Measurements from ENCODE around the gene MIA.
A peak's percentile ranks its signal among the peaks of the same experiment; 100 is the strongest.
"Not testable (repeated sequence)": the region's sequence is repeated elsewhere in the genome, so short reads cannot be mapped to it uniquely, and the experiment has no call there.

Gene MIA

GRCh38 chr19:40756502-40757110, 18.7 kb upstream of the MIA start:
- DNase-seq, result no peak
- peak overlapping the region; percentile 53 for H3K27ac Mint-ChIP-seq
- CTCF ChIA-PET, result interaction anchor here (0.7 to 3.3 kb wide), 2 partner anchors 50 to 74 kb away, joined by 3 to 24 read pairs; no protein-coding TSS in a partner anchor

DNA sequence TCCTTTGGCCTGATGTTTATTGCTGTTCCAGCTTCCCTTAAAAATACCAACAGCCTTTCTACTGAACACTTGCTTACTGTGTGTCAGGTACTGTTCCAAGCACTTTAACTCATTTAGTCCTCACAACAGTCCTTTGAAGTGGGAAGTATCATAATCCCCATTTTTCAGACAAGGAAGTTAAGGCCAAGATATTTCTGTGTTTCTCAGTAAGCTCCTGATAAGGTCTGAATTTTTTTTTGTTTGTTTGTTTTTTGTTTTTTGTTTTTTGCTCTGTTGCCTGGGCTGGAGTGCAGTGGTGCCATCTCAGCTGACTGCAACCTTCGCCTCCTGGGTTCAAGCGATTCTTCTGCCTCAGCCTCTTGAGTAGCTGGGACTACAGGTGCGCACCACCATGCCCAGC, 16.8 kb upstream of the MIA start:
- peak overlapping the region; percentile 1 for H3K27ac Mint-ChIP-seq
- peaks cover 68% of the 10 kb centered on the region for H3K36me3 Mint-ChIP-seq
- no peak for DNase-seq
- H3K4me1 Mint-ChIP-seq, result peaks cover 61% of the 10 kb centered on the region
- CTCF ChIA-PET, result no interaction called here
- no peaks in the 10 kb centered on the region for H3K9me3 Mint-ChIP-seq
- no peaks in the 10 kb centered on the region for H3K27me3 Mint-ChIP-seq
- H3K4me3 Mint-ChIP-seq, result no peak overlapping the region

More at GRCh38 chr19:40756502-40757110, 18.7 kb upstream of the MIA start:
- peaks cover 62% of the 10 kb centered on the region for H3K4me1 Mint-ChIP-seq
- no peak overlapping the region for H3K4me3 Mint-ChIP-seq
- H3K9me3 Mint-ChIP-seq, result no peaks in the 10 kb centered on the region
- H3K36me3 Mint-ChIP-seq, result peaks cover 64% of the 10 kb centered on the region
- no peaks in the 10 kb centered on the region for H3K27me3 Mint-ChIP-seq

GRCh38 chr19:40759352-40759751, 16.0 kb upstream of the MIA start:
- H3K27me3 Mint-ChIP-seq, result no peaks in the 10 kb centered on the region
- DNase-seq, result no peak
- H3K4me1 Mint-ChIP-seq, result peaks cover 66% of the 10 kb centered on the region
- H3K36me3 Mint-ChIP-seq, result peaks cover 72% of the 10 kb centered on the region
- H3K4me3 Mint-ChIP-seq, result no peak overlapping the region
- CTCF ChIA-PET, result no interaction called here
- H3K27ac Mint-ChIP-seq, result no peak overlapping the region
- H3K9me3 Mint-ChIP-seq, result no peaks in the 10 kb centered on the region

DNA sequence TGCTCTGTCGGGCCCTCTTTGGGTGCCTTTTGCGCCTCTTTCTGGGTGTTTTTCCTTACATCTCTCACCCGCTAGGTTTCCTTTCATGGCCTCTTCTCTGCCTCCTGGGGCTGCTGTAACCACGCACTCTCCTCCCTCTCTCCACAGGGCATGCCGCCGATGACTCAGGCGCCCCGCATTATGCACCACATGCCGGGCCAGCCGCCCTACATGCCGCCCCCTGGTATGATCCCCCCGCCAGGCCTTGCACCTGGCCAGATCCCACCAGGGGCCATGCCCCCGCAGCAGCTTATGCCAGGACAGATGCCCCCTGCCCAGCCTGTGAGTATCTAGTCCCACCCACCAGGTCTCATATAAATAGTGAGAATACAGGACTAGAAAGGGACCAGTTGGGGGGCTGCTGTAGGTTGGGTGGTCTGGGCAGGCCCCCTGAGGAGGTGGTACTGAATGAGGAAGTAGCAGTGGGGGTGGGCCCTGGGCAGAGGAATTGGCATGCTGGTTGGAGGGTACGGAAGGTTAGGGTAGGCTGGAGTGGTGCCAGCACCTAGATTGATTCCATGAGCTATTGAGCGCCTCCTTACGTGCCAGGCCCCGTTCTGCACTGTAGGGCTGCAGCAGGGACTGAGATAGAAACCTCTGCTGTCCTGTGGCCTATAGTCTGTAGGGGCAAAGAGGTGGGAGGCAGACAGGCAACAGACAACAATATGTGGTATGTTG, 12.4 kb upstream of the MIA start:
- peaks cover 52% of the 10 kb centered on the region for H3K4me1 Mint-ChIP-seq
- DNase-seq, result no peak
- CTCF ChIA-PET, result no interaction called here
- H3K36me3 Mint-ChIP-seq, result peaks cover 65% of the 10 kb centered on the region
- H3K4me3 Mint-ChIP-seq, result no peak overlapping the region
- H3K27me3 Mint-ChIP-seq, result no peaks in the 10 kb centered on the region
- no peaks in the 10 kb centered on the region for H3K9me3 Mint-ChIP-seq
- H3K27ac Mint-ChIP-seq, result no peak overlapping the region

DNA sequence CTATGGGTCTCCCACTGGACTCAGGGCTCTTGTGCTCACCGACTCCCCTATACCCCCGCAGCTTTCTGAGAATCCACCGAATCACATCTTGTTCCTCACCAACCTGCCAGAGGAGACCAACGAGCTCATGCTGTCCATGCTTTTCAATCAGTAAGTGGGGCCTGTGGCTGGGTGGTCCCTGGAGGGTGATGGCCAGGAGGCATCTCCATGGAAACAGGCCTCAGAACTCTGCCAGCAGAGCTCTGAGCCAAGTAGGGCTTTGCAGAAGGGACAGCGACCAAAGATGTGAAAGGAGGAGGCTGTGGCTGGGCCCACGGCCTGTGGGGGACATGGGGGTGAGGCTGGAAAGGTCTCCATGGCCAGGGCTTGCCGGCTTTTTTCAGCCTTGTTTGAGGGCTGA, 11.8 kb upstream of the MIA start:
- no peak overlapping the region for H3K27ac Mint-ChIP-seq
- H3K9me3 Mint-ChIP-seq, result no peaks in the 10 kb centered on the region
- CTCF ChIA-PET, result no interaction called here
- no peak for DNase-seq
- H3K27me3 Mint-ChIP-seq, result no peaks in the 10 kb centered on the region
- H3K4me3 Mint-ChIP-seq, result no peak overlapping the region
- peaks cover 60% of the 10 kb centered on the region for H3K36me3 Mint-ChIP-seq
- peaks cover 47% of the 10 kb centered on the region for H3K4me1 Mint-ChIP-seq

DNA sequence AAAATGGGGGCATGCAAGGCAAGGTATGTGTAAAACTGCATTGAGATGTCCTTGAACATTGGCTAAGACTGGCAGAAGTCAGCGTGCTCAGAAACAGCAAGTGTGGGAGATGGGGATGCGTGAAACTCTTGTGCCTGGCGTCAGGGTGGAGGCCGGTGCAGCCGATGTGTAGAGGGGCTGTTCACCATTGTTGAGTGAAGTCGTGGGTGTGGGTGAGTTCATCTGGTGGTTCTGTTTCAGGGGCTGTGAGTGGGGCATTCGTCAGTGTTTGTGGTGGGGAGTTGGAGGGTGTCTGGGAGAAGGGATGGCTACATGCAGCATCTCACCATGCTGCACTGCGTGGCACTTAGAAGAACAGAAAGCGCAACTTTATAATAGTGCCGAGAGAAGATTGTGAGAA, 11.4 kb upstream of the MIA start:
- H3K27ac Mint-ChIP-seq, result peak overlapping the region; percentile 2
- no peak for DNase-seq
- no peaks in the 10 kb centered on the region for H3K27me3 Mint-ChIP-seq
- CTCF ChIA-PET, result no interaction called here
- no peak overlapping the region for H3K4me3 Mint-ChIP-seq
- H3K9me3 Mint-ChIP-seq, result no peaks in the 10 kb centered on the region
- peaks cover 63% of the 10 kb centered on the region for H3K36me3 Mint-ChIP-seq
- H3K4me1 Mint-ChIP-seq, result peaks cover 47% of the 10 kb centered on the region

GRCh38 chr19:40766385-40766784, 8.9 kb upstream of the MIA start:
- not testable (repeated sequence) for DNase-seq, H3K27ac Mint-ChIP-seq, H3K9me3 Mint-ChIP-seq, H3K4me3 Mint-ChIP-seq, H3K27me3 Mint-ChIP-seq
- CTCF ChIA-PET, result interaction anchor here (1.0 kb wide), 1 partner anchor 13 kb away, joined by 4 read pairs; no protein-coding TSS in a partner anchor
- H3K36me3 Mint-ChIP-seq, result peaks cover 64% of the 10 kb centered on the region
- peaks cover 51% of the 10 kb centered on the region for H3K4me1 Mint-ChIP-seq

DNA sequence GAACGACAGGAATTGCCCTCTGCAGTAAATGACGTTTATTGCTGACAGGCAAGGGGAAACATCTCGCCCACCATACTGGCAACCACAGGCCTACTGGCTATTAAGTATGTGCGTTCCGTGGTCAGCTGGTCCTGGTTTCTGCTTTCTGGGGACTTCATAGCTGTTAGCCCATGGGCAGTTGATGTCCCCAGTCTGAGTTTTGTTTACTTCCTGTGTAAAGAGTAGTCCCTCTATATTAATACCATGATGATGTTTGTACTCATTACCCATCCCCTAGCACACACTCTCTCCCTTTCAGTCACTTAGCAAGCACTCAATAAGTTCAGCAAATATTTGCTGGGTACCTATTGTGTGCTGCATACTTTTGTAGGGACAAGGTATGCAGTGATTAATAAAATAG, 6.5 kb upstream of the MIA start:
- peaks cover 9% of the 10 kb centered on the region for H3K9me3 Mint-ChIP-seq
- H3K4me1 Mint-ChIP-seq, result peaks cover 36% of the 10 kb centered on the region
- no peak overlapping the region for H3K4me3 Mint-ChIP-seq
- no peak for DNase-seq
- no peak overlapping the region for H3K27ac Mint-ChIP-seq
- CTCF ChIA-PET, result no interaction called here
- H3K27me3 Mint-ChIP-seq, result no peaks in the 10 kb centered on the region
- H3K36me3 Mint-ChIP-seq, result peaks cover 48% of the 10 kb centered on the region

GRCh38 chr19:40771101-40771862, 4.0 kb upstream of the MIA start:
- H3K27me3 Mint-ChIP-seq, H3K9me3 Mint-ChIP-seq, H3K27ac Mint-ChIP-seq, H3K4me3 Mint-ChIP-seq, DNase-seq, CTCF ChIA-PET: not testable (repeated sequence)
- H3K36me3 Mint-ChIP-seq, result peaks cover 28% of the 10 kb centered on the region
- H3K4me1 Mint-ChIP-seq, result peaks cover 17% of the 10 kb centered on the region

GRCh38 chr19:40775632-40776022, 306 bp downstream of the MIA start:
- CTCF ChIA-PET, result interaction anchor here (3.8 kb wide), 1 partner anchor 31 kb away, joined by 23 read pairs; no protein-coding TSS in a partner anchor
- Mint-ChIP-seq H3K27me3 (no peaks in the 10 kb centered on the region), H3K36me3 (peaks cover 21% of the 10 kb centered on the region), H3K4me3 (no peak overlapping the region), H3K4me1 (peaks cover 44% of the 10 kb centered on the region), H3K27ac (no peak overlapping the region), H3K9me3 (peaks cover 9% of the 10 kb centered on the region)
- no peak for DNase-seq

DNA sequence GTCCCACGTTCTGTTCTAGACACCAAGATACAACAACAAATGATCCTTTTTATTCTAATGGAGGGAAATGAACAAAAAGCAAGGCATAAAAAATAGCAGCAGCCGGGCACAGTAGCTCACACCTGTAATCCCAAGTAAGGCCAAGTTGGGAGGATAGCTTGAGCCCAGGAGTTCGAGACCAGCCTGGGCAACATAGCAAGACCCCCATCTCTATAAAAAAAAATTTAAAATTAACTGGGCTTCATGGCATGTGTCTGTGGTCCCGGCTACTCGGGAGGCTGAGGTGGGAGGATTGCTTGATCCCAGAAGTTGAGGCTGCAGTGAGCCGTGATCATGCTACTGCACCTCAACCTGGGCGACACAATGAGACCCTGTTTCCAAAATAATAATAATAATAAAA, 1.0 kb downstream of the MIA start:
- CTCF ChIA-PET, result interaction anchor here (1.4 to 3.8 kb wide), 4 partner anchors 26 to 43 kb away, joined by 3 to 23 read pairs (median 6); partner anchors contain the start of gene ACTMAP
- peak overlapping the region; percentile 100 for H3K27ac Mint-ChIP-seq
- peaks cover 39% of the 10 kb centered on the region for H3K4me1 Mint-ChIP-seq
- H3K4me3 Mint-ChIP-seq, result no peak overlapping the region
- no peak for DNase-seq
- no peaks in the 10 kb centered on the region for H3K27me3 Mint-ChIP-seq
- H3K36me3 Mint-ChIP-seq, result peaks cover 18% of the 10 kb centered on the region
- peaks cover 3% of the 10 kb centered on the region for H3K9me3 Mint-ChIP-seq

DNA sequence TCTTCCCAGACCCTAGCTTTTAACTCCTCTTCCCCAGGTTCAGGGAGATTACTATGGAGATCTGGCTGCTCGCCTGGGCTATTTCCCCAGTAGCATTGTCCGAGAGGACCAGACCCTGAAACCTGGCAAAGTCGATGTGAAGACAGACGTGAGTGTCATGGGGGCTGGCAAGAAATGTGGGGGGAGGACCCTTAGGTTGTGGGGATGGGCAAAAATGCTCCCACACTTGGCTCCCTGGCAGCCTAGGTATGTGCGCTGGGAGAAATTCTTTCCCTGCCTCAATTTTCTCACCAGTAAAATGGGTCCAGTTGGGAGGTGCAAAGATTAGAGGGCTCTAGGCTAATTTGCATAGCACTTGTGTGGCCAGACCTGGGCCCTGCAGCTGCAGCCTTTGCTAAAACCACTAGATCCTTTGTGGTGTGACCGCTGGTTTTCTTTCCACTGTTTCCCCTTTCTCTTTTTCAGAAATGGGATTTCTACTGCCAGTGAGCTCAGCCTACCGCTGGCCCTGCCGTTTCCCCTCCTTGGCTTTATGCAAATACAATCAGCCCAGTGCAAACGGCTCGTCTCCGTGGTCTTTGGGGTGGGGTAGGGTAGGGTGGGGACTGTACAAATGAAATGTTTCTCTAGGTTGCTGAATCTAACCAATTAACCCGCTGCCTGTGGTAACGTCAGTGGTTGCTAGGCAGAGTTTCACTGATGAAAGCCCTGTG, 1.8 kb downstream of the MIA start:
- CTCF ChIA-PET, result interaction anchor here (1.0 to 3.8 kb wide), 9 partner anchors 16 to 115 kb away, joined by 3 to 24 read pairs (median 7); partner anchors contain the start of genes ACTMAP and EGLN2
- H3K4me1 Mint-ChIP-seq, result peaks cover 35% of the 10 kb centered on the region

DNA sequence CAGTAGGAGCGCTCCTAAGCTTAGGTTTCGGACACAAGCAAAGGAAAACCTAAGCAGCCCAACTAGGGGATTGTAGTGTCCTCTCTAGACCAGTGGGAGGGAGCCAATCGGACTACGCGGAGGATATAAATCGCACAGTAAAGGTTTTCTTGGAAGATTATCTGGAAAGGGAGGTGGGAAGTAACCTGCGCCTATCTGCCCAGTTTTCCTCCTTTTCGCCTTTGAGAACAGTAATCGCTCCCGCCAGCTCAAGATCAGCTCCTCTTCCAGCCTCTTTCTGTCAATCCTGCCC, 2.3 kb downstream of the MIA start:
- no peaks in the 10 kb centered on the region for H3K9me3 Mint-ChIP-seq
- CTCF ChIA-PET, result interaction anchor here (1.0 to 3.8 kb wide), 10 partner anchors 15 to 143 kb away, joined by 3 to 24 read pairs (median 6); partner anchors contain the start of genes ACTMAP and EGLN2
- DNase-seq, result no peak
- no peaks in the 10 kb centered on the region for H3K27me3 Mint-ChIP-seq
- H3K4me3 Mint-ChIP-seq, result peak overlapping the region; percentile 99
- peak overlapping the region; percentile 100 for H3K27ac Mint-ChIP-seq
- H3K36me3 Mint-ChIP-seq, result peaks cover 20% of the 10 kb centered on the region
- peaks cover 35% of the 10 kb centered on the region for H3K4me1 Mint-ChIP-seq

More for the DNA sequence above, 1.8 kb downstream of the MIA start:
- DNase-seq, result peak; percentile 96
- H3K27ac Mint-ChIP-seq, result peak overlapping the region; percentile 100
- no peaks in the 10 kb centered on the region for H3K9me3 Mint-ChIP-seq
- H3K27me3 Mint-ChIP-seq, result no peaks in the 10 kb centered on the region
- H3K36me3 Mint-ChIP-seq, result peaks cover 19% of the 10 kb centered on the region
- peak overlapping the region; percentile 99 for H3K4me3 Mint-ChIP-seq
